WTC11 (cell line): ENCODE results near the gene FAT2. TPM values are rescaled to one million over a fixed set of nuclear protein-coding genes. Genes with fewer than 3 reads are reported as not detected.

ENCODE experiments used
- ATAC-seq: fragments of 200-7000 bp; cut with Tn5 transposase; 2 replicates; pipeline ENCODE4 v1.10.0; 2021; ENCODE audit warnings: mild to moderate bottlenecking, moderate library complexity
- CTCF ChIA-PET: fragments of 300-600 bp; sonication (Branson Sonifier 250); formaldehyde crosslinking; loops from one replicate; lab custom pipeline; 2021; ENCODE audit warnings: antibody characterized with exemption; lab: Charles Lee
- POLR2A ChIA-PET: fragments of 350-600 bp; sonication (Branson Sonifier 250); formaldehyde crosslinking; loops from one replicate; lab custom pipeline; 2021; ENCODE audit warnings: antibody characterized with exemption; lab: Charles Lee
- DNase-seq: peaks from one replicate; pipeline ENCODE4 v3.0.0; 2021; ENCODE audit warnings: low spot score
- H3K27ac Mint-ChIP-seq: 2 replicates; pipeline ENCODE4 v1.8.0; 2021; ENCODE audit warnings: mixed read lengths
- H3K27me3 Mint-ChIP-seq: 2 replicates; pipeline ENCODE4 v1.8.0; 2021; ENCODE audit warnings: low read depth, mild to moderate bottlenecking, moderate library complexity, mixed read lengths
- H3K36me3 Mint-ChIP-seq: 2 replicates; pipeline ENCODE4 v1.8.0; 2021; ENCODE audit warnings: mixed read lengths
- H3K4me1 Mint-ChIP-seq: 2 replicates; pipeline ENCODE4 v1.8.0; 2022; ENCODE audit warnings: mixed read lengths
- H3K4me3 Mint-ChIP-seq: 2 replicates; pipeline ENCODE4 v1.8.0; 2021; ENCODE audit warnings: mild to moderate bottlenecking, moderate library complexity, mixed read lengths
- H3K9me3 Mint-ChIP-seq: 2 replicates; pipeline ENCODE4 v1.8.0; 2021; ENCODE audit warnings: mixed read lengths
- CBFB ChIP-seq: sonication (generic); formaldehyde crosslinking; IDR thresholded peaks from 2 replicates; pipeline ENCODE4 v1.8.1; 2022; ENCODE audit warnings: mild to moderate bottlenecking, low read depth, missing genetic modification reagents
- E2F4 ChIP-seq: sonication (generic); formaldehyde crosslinking; IDR thresholded peaks from 2 replicates; pipeline ENCODE4 v1.8.1; 2022; ENCODE audit warnings: low read depth, mild to moderate bottlenecking, moderate library complexity, missing genetic modification reagents, borderline replicate concordance
- ELF4 ChIP-seq: sonication (generic); formaldehyde crosslinking; IDR thresholded peaks from 2 replicates; pipeline ENCODE4 v1.8.1; 2022; ENCODE audit warnings: low read depth, mild to moderate bottlenecking, moderate library complexity, missing genetic modification reagents
- FOXP1 ChIP-seq: sonication (generic); formaldehyde crosslinking; IDR thresholded peaks from 2 replicates; pipeline ENCODE4 v1.8.0; 2022; ENCODE audit warnings: missing genetic modification reagents, mild to moderate bottlenecking, moderate library complexity, borderline replicate concordance
- JAZF1 ChIP-seq: fragments of 250-450 bp; sonication (Bioruptor Pico); IDR thresholded peaks from 2 replicates; pipeline ENCODE4 v1.9.0; 2021; ENCODE audit warnings: moderate library complexity, mild to moderate bottlenecking, inconsistent platforms
- JUN ChIP-seq: sonication (generic); formaldehyde crosslinking; IDR thresholded peaks from 2 replicates; pipeline ENCODE4 v1.8.0; 2023; ENCODE audit warnings: mild to moderate bottlenecking, missing genetic modification reagents
- MXD4 ChIP-seq: fragments of 250-450 bp; sonication (Bioruptor Pico); IDR thresholded peaks from 2 replicates; pipeline ENCODE4 v1.8.0; 2021; ENCODE audit warnings: mild to moderate bottlenecking, moderate library complexity, borderline replicate concordance
- NFYB ChIP-seq: sonication (generic); formaldehyde crosslinking; conservative IDR thresholded peaks from 2 replicates; pipeline ENCODE4 v1.8.0; 2022; ENCODE audit warnings: low read depth, missing genetic modification reagents
- PRRX2 ChIP-seq: fragments of 250-450 bp; sonication (Bioruptor Pico); IDR thresholded peaks from 2 replicates; pipeline ENCODE4 v1.8.0; 2021; ENCODE audit warnings: mild to moderate bottlenecking
- SMAD3 ChIP-seq: sonication (generic); formaldehyde crosslinking; IDR thresholded peaks from 2 replicates; pipeline ENCODE4 v1.8.0; 2022; ENCODE audit warnings: missing genetic modification reagents, mild to moderate bottlenecking, borderline replicate concordance
- SOX15 ChIP-seq: fragments of 250-450 bp; sonication (Bioruptor Pico); IDR thresholded peaks from 2 replicates; pipeline ENCODE4 v1.9.0; 2021; ENCODE audit warnings: mild to moderate bottlenecking
- SP1 ChIP-seq: sonication (generic); formaldehyde crosslinking; conservative IDR thresholded peaks from 2 replicates; pipeline ENCODE4 v1.8.1; 2022; ENCODE audit warnings: missing genetic modification reagents
- ZBTB21 ChIP-seq: sonication (generic); formaldehyde crosslinking; IDR thresholded peaks from 2 replicates; pipeline ENCODE4 v1.8.1; 2023; ENCODE audit warnings: mild to moderate bottlenecking, missing genetic modification reagents, borderline replicate concordance
- ZNF138 ChIP-seq: sonication (generic); formaldehyde crosslinking; conservative IDR thresholded peaks from 2 replicates; pipeline ENCODE4 v1.8.1; 2022; ENCODE audit warnings: mild to moderate bottlenecking, moderate library complexity, missing genetic modification reagents
- ZNF396 ChIP-seq: fragments of 250-450 bp; sonication (Bioruptor Pico); IDR thresholded peaks from 2 replicates; pipeline ENCODE4 v1.8.0; 2021; ENCODE audit warnings: mild to moderate bottlenecking, moderate library complexity, borderline replicate concordance
- ZNF416 ChIP-seq: fragments of 250-450 bp; sonication (Bioruptor Pico); IDR thresholded peaks from 2 replicates; pipeline ENCODE4 v1.9.0; 2021; ENCODE audit warnings: mild to moderate bottlenecking, inconsistent platforms
- total RNA-seq: library from RNA; stranded (reverse); gene quantifications from 3 replicates; pipeline ENCODE4 v1.2.3, GENCODE V29; 2021
- TF ChIP-seq, protein P1 (sequence below): sonication (generic); formaldehyde crosslinking; IDR thresholded peaks from 2 replicates; pipeline ENCODE4 v1.8.1; 2023; ENCODE audit warnings: mild to moderate bottlenecking, missing genetic modification reagents, borderline replicate concordance
- TF ChIP-seq, protein P2 (sequence below): sonication (generic); formaldehyde crosslinking; IDR thresholded peaks from 2 replicates; pipeline ENCODE4 v1.8.1; 2022; ENCODE audit warnings: low read depth, missing genetic modification reagents, borderline replicate concordance
- TF ChIP-seq, protein P3 (sequence below): sonication (generic); formaldehyde crosslinking; IDR thresholded peaks from 2 replicates; pipeline ENCODE4 v1.8.1; 2022; ENCODE audit warnings: mild to moderate bottlenecking, missing genetic modification reagents, moderate library complexity, borderline replicate concordance
- TF ChIP-seq, protein P4 (sequence below): sonication (generic); formaldehyde crosslinking; IDR thresholded peaks from 2 replicates; pipeline ENCODE4 v1.8.0; 2022; ENCODE audit warnings: missing genetic modification reagents

The FAT2 gene
- total RNA-seq, 1 experiment from 2014 or later: 0.26 TPM

DNA sequence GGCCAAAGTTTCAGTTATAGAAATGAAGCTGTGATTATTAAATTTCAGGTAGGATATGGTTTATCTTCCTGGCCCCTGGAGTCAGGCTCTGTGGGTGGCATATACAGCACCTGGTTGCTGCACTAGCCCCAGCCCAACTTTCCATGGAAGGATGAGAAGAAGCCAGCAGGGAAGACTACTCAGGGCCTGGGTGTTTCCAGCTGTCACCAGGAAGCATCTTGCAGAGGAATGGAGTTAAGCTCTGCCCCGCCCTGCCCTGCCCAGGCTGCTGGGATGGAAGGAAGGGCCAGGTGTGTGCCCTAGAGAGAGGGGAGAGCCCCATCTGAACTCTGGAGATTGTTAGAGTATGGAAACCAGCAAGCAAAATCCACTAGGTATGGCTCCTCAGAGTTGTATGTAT, 42.8 kb upstream of the FAT2 start:
- H3K36me3 Mint-ChIP-seq: no peaks in the 10 kb centered on the region
- no peaks in the 10 kb centered on the region for H3K9me3 Mint-ChIP-seq
- CTCF ChIA-PET: interaction anchor here (1.9 to 2.0 kb wide), 2 partner anchors 18 to 25 kb away, joined by 4 to 12 read pairs; no protein-coding TSS in a partner anchor
- no peak overlapping the region for H3K4me3 Mint-ChIP-seq
- H3K27me3 Mint-ChIP-seq: peaks cover 31% of the 10 kb centered on the region
- 0 out of 2 replicates have a peak, but pooled peaks cover 4% of the 10 kb centered on the region for H3K4me1 Mint-ChIP-seq
- ATAC-seq (no peak), DNase-seq (no peak)
- no peak overlapping the region for H3K27ac Mint-ChIP-seq
- TF ChIP-seq SOX15 (CRISPR knock-in tag) (no peak), JUN (no peak), MXD4 (no peak), ZNF138 (CRISPR knock-in tag) (no peak), ZBTB21 (CRISPR knock-in tag) (no peak), SP1 (CRISPR knock-in tag) (no peak), CBFB (no peak), ZNF396 (CRISPR knock-in tag) (no peak), SMAD3 (no peak), JAZF1 (no peak), ELF4 (no peak), FOXP1 (CRISPR knock-in tag) (no peak), E2F4 (CRISPR knock-in tag) (no peak), NFYB (CRISPR knock-in tag) (no peak), ZNF416 (no peak), PRRX2 (CRISPR knock-in tag) (no peak)
- TF ChIP-seq, protein P1, sequence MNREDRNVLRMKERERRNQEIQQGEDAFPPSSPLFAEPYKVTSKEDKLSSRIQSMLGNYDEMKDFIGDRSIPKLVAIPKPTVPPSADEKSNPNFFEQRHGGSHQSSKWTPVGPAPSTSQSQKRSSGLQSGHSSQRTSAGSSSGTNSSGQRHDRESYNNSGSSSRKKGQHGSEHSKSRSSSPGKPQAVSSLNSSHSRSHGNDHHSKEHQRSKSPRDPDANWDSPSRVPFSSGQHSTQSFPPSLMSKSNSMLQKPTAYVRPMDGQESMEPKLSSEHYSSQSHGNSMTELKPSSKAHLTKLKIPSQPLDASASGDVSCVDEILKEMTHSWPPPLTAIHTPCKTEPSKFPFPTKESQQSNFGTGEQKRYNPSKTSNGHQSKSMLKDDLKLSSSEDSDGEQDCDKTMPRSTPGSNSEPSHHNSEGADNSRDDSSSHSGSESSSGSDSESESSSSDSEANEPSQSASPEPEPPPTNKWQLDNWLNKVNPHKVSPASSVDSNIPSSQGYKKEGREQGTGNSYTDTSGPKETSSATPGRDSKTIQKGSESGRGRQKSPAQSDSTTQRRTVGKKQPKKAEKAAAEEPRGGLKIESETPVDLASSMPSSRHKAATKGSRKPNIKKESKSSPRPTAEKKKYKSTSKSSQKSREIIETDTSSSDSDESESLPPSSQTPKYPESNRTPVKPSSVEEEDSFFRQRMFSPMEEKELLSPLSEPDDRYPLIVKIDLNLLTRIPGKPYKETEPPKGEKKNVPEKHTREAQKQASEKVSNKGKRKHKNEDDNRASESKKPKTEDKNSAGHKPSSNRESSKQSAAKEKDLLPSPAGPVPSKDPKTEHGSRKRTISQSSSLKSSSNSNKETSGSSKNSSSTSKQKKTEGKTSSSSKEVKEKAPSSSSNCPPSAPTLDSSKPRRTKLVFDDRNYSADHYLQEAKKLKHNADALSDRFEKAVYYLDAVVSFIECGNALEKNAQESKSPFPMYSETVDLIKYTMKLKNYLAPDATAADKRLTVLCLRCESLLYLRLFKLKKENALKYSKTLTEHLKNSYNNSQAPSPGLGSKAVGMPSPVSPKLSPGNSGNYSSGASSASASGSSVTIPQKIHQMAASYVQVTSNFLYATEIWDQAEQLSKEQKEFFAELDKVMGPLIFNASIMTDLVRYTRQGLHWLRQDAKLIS (CRISPR knock-in tag): no peak
- TF ChIP-seq, protein P2, sequence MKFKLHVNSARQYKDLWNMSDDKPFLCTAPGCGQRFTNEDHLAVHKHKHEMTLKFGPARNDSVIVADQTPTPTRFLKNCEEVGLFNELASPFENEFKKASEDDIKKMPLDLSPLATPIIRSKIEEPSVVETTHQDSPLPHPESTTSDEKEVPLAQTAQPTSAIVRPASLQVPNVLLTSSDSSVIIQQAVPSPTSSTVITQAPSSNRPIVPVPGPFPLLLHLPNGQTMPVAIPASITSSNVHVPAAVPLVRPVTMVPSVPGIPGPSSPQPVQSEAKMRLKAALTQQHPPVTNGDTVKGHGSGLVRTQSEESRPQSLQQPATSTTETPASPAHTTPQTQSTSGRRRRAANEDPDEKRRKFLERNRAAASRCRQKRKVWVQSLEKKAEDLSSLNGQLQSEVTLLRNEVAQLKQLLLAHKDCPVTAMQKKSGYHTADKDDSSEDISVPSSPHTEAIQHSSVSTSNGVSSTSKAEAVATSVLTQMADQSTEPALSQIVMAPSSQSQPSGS (CRISPR knock-in tag): no peak
- TF ChIP-seq, protein P3, sequence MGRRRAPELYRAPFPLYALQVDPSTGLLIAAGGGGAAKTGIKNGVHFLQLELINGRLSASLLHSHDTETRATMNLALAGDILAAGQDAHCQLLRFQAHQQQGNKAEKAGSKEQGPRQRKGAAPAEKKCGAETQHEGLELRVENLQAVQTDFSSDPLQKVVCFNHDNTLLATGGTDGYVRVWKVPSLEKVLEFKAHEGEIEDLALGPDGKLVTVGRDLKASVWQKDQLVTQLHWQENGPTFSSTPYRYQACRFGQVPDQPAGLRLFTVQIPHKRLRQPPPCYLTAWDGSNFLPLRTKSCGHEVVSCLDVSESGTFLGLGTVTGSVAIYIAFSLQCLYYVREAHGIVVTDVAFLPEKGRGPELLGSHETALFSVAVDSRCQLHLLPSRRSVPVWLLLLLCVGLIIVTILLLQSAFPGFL (CRISPR knock-in tag): no peak
- TF ChIP-seq, protein P4, sequence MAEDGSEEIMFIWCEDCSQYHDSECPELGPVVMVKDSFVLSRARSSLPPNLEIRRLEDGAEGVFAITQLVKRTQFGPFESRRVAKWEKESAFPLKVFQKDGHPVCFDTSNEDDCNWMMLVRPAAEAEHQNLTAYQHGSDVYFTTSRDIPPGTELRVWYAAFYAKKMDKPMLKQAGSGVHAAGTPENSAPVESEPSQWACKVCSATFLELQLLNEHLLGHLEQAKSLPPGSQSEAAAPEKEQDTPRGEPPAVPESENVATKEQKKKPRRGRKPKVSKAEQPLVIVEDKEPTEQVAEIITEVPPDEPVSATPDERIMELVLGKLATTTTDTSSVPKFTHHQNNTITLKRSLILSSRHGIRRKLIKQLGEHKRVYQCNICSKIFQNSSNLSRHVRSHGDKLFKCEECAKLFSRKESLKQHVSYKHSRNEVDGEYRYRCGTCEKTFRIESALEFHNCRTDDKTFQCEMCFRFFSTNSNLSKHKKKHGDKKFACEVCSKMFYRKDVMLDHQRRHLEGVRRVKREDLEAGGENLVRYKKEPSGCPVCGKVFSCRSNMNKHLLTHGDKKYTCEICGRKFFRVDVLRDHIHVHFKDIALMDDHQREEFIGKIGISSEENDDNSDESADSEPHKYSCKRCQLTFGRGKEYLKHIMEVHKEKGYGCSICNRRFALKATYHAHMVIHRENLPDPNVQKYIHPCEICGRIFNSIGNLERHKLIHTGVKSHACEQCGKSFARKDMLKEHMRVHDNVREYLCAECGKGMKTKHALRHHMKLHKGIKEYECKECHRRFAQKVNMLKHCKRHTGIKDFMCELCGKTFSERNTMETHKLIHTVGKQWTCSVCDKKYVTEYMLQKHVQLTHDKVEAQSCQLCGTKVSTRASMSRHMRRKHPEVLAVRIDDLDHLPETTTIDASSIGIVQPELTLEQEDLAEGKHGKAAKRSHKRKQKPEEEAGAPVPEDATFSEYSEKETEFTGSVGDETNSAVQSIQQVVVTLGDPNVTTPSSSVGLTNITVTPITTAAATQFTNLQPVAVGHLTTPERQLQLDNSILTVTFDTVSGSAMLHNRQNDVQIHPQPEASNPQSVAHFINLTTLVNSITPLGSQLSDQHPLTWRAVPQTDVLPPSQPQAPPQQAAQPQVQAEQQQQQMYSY: no peak
- POLR2A ChIA-PET: no interaction called here
